CD4-positive, CD25-positive, alpha-beta regulatory T cell (primary cell): ENCODE data around the gene CACNG4. TPM values are rescaled to one million over a fixed set of nuclear protein-coding genes. Genes with fewer than 3 reads are reported as not detected.

Source experiments
- ATAC-seq, 2 donors: fragments of 150-1000 bp; cut with Tn5 transposase; one replicate each; pipeline ENCODE4 v1.10.0; 2021; ENCODE audit warnings: low read depth in 2 of 2, moderate number of reproducible peaks in 2 of 2, moderate library complexity in 1 of 2
- DNase-seq, 3 donors: peaks; one replicate each; pipeline versions ENCODE4 v3.0.0 to v3.0.0-alpha.2; 2012 to 2022; ENCODE audit warnings: mixed read lengths in 1 of 3
- H3K27ac ChIP-seq: one replicate; pipeline ENCODE4 v1.7.0; 2013; ENCODE audit warnings: mild to moderate bottlenecking, low read length; ENCODE audit not compliant: insufficient read depth, poor library complexity, severe bottlenecking
- H3K27me3 ChIP-seq: one replicate; pipeline ENCODE4 v1.7.0; 2013; ENCODE audit warnings: low read length; ENCODE audit not compliant: control insufficient read depth, insufficient read depth
- H3K36me3 ChIP-seq: one replicate; pipeline ENCODE4 v1.7.0; 2013; ENCODE audit warnings: mild to moderate bottlenecking, low read length, moderate library complexity; ENCODE audit not compliant: control insufficient read depth, insufficient read depth
- H3K4me1 ChIP-seq: 2 replicates; pipeline ENCODE4 v1.7.0; 2013; ENCODE audit warnings: mild to moderate bottlenecking, low read length; ENCODE audit not compliant: insufficient read depth, control insufficient read depth, poor library complexity, severe bottlenecking
- H3K4me3 ChIP-seq: one replicate; pipeline ENCODE4 v1.7.0; 2013; ENCODE audit warnings: low read depth, mild to moderate bottlenecking, low read length, moderate library complexity
- H3K9me3 ChIP-seq, 2 experiments: 1 replicate in 1 of 2; 2 replicates in 1 of 2; pipeline ENCODE4 v1.7.0; 2013; ENCODE audit warnings: low read length in 2 of 2, mild to moderate bottlenecking in 1 of 2, moderate library complexity in 1 of 2; ENCODE audit not compliant: control insufficient read depth in 2 of 2
- H3K27ac Mint-ChIP-seq, 3 donors: one replicate each; pipeline ENCODE4 v1.8.0; 2020 to 2022; ENCODE audit warnings: mild to moderate bottlenecking in 3 of 3, mixed read lengths in 3 of 3, moderate library complexity in 2 of 3
- H3K27me3 Mint-ChIP-seq: one replicate; pipeline ENCODE4 v1.8.0; 2022; ENCODE audit warnings: mild to moderate bottlenecking, mixed read lengths
- H3K36me3 Mint-ChIP-seq: one replicate; pipeline ENCODE4 v1.8.0; 2020; ENCODE audit warnings: mixed read lengths
- H3K4me1 Mint-ChIP-seq, 4 donors: one replicate each; pipeline ENCODE4 v1.8.0; 2020 to 2022; ENCODE audit warnings: mixed read lengths in 4 of 4, mild to moderate bottlenecking in 1 of 4
- H3K4me3 Mint-ChIP-seq, 4 donors: one replicate each; pipeline ENCODE4 v1.8.0; 2020 to 2022; ENCODE audit warnings: mild to moderate bottlenecking in 4 of 4, mixed read lengths in 4 of 4, moderate library complexity in 3 of 4
- H3K9me3 Mint-ChIP-seq, 7 donors: one replicate each; pipeline ENCODE4 v1.8.0; 2020 to 2022; ENCODE audit warnings: mixed read lengths in 7 of 7, mild to moderate bottlenecking in 3 of 7, moderate library complexity in 2 of 7
- polyA plus RNA-seq, 4 donors: library from polyadenylated mRNA; unstranded; fragments of 300-500 nt; fragmentation: Illumina TruSeq; gene quantifications; one replicate each; pipeline ENCODE4 v1.2.3, GENCODE V29; 2021
- total RNA-seq: library from RNA; stranded (reverse); gene quantifications from one replicate; pipeline ENCODE4 v1.2.3, GENCODE V29; 2022

CACNG4 gene
- total and polyA plus RNA-seq, 5 donors from 2014 or later, result not detected

- Mint-ChIP-seq H3K27me3 (peaks cover 25% of the 10 kb centered on the region), H3K27ac (no peak overlapping the region), H3K9me3 (peaks cover 0 to 2% (median 0%) of the 10 kb centered on the region in 7 donors), H3K4me1 (peaks cover 0 to 1% (median under 1%) of the 10 kb centered on the region in 4 donors), H3K4me3 (no peak overlapping the region), H3K36me3 (no peaks in the 10 kb centered on the region)
- peaks cover 1% of the 10 kb centered on the region for H3K27me3 ChIP-seq
- no peak for DNase-seq
- H3K9me3 ChIP-seq, result no peaks in the 10 kb centered on the region
- no peak overlapping the region for H3K27ac ChIP-seq
- H3K36me3 ChIP-seq, result no peaks in the 10 kb centered on the region
- no peaks in the 10 kb centered on the region for H3K4me1 ChIP-seq
- no peak overlapping the region for H3K4me3 ChIP-seq
- ATAC-seq, result no peak
These were observed 6.4 kb upstream of the CACNG4 start for GRCh38 chr17:66957951-66958579.

DNA sequence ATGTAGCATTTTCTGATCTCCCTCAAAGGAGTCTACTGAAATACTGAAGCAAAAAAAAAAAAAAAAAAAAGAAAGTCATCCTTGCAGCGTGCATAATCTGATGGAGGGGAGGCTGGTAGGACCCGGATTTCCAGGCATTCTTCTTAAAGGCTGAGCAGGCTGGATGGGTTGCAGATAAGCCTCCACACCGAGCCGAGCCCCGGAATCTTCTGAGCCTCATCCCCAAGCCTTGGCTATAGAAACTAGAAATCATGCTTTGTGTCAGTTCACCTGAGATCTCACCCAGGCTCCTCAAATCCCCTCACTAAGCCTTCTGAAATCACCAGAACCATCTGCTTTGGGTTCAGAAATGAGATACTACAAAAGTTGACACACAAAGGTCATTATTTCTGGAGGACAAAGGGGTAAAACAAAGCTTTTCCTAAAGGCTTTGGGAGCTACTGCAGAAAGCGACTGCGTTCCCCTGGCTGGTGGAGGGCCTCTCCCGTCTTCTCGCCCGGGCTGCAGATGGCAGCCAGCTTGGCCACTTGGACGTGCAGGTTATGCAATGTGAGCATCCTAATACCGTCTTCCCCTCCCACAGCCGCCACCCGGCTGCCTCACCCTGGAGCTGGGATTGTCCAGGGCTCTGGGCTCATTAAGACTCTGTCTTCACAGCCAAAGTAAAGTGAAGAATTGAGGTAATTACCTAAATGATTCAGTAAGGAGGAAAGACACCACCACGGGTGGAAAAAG is 4.7 kb upstream of the CACNG4 start:
- peaks cover 8% of the 10 kb centered on the region for H3K27me3 ChIP-seq
- H3K9me3 ChIP-seq, result no peaks in the 10 kb centered on the region
- Mint-ChIP-seq H3K27ac (no peak overlapping the region), H3K27me3 (peaks cover 37% of the 10 kb centered on the region), H3K36me3 (no peaks in the 10 kb centered on the region), H3K4me3 (no peak overlapping the region), H3K9me3 (peaks cover 0 to 3% (median 0%) of the 10 kb centered on the region in 7 donors), H3K4me1 (peaks cover 0 to 9% (median 3%) of the 10 kb centered on the region in 4 donors)
- no peak overlapping the region for H3K4me3 ChIP-seq
- H3K4me1 ChIP-seq, result no peaks in the 10 kb centered on the region
- no peaks in the 10 kb centered on the region for H3K36me3 ChIP-seq
- DNase-seq (no peak), ATAC-seq (no peak)
- H3K27ac ChIP-seq, result no peak overlapping the region

- Mint-ChIP-seq H3K36me3 (no peaks in the 10 kb centered on the region), H3K9me3 (peaks cover 0 to 3% (median 0%) of the 10 kb centered on the region in 7 donors), H3K4me3 (no peak overlapping the region), H3K27ac (no peak overlapping the region), H3K4me1 (peaks cover 0 to 9% (median 3%) of the 10 kb centered on the region in 4 donors), H3K27me3 (peaks cover 37% of the 10 kb centered on the region)
- Histone ChIP-seq H3K4me1 (peaks cover 2% of the 10 kb centered on the region), H3K4me3 (no peak overlapping the region), H3K36me3 (no peaks in the 10 kb centered on the region), H3K9me3 (no peaks in the 10 kb centered on the region), H3K27me3 (peaks cover 8% of the 10 kb centered on the region), H3K27ac (no peak overlapping the region)
- no peak for DNase-seq
- no peak for ATAC-seq
These were observed 3.9 kb upstream of the CACNG4 start for GRCh38 chr17:66960613-66961012.

DNA sequence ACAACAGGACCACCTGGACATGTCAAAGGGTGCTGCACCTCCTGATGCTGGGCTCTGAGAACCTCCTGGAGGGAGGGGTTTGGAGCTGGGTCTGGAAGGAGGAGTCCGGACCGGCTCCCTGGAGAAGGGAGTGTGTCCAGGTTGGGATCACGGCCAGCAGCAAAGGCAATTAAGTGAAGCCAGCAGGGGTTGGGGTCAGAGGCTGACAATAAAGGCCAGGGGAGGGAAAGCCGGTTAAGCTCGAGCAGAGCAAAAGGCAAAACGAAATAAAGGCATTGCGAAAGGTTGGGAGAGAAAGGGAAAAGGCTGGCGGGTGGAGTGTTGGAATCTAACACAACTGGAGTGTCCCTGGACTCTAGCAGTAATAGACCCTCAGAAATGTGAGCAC is 992 bp upstream of the CACNG4 start:
- H3K4me3 ChIP-seq, result no peak overlapping the region
- ATAC-seq (no peak), DNase-seq (no peak)
- H3K4me3 Mint-ChIP-seq, result peak overlapping the region in 2 of 4 donors; percentile 56 to 75
- no peaks in the 10 kb centered on the region for H3K36me3 ChIP-seq
- H3K27me3 Mint-ChIP-seq, result peaks cover 54% of the 10 kb centered on the region
- no peak overlapping the region for H3K27ac Mint-ChIP-seq
- no peak overlapping the region for H3K27ac ChIP-seq
- peaks cover 0 to 3% (median 0%) of the 10 kb centered on the region in 7 donors for H3K9me3 Mint-ChIP-seq
- no peaks in the 10 kb centered on the region for H3K9me3 ChIP-seq
- H3K4me1 Mint-ChIP-seq, result peaks cover 0 to 16% (median 3%) of the 10 kb centered on the region in 4 donors
- peaks cover 26% of the 10 kb centered on the region for H3K27me3 ChIP-seq
- H3K36me3 Mint-ChIP-seq, result no peaks in the 10 kb centered on the region
- H3K4me1 ChIP-seq, result peaks cover 8% of the 10 kb centered on the region

GRCh38 chr17:66964930-66965800 is 658 bp downstream of the CACNG4 start:
- no peak overlapping the region for H3K27ac Mint-ChIP-seq
- peak overlapping the region in 2 of 4 donors; percentile 21 to 77 for H3K4me3 Mint-ChIP-seq
- peaks cover 65% of the 10 kb centered on the region for H3K27me3 Mint-ChIP-seq
- H3K4me3 ChIP-seq, result no peak overlapping the region
- no peaks in the 10 kb centered on the region for H3K36me3 Mint-ChIP-seq
- H3K9me3 Mint-ChIP-seq, result peaks cover 0 to 6% (median 0%) of the 10 kb centered on the region in 7 donors
- no peaks in the 10 kb centered on the region for H3K9me3 ChIP-seq
- ATAC-seq (no peak), DNase-seq (no peak)
- H3K27me3 ChIP-seq, result peaks cover 31% of the 10 kb centered on the region
- no peak overlapping the region for H3K27ac ChIP-seq
- H3K36me3 ChIP-seq, result no peaks in the 10 kb centered on the region
- peaks cover 8% of the 10 kb centered on the region for H3K4me1 ChIP-seq
- peaks cover 0 to 16% (median 3%) of the 10 kb centered on the region in 4 donors for H3K4me1 Mint-ChIP-seq

GRCh38 chr17:66965801-66966262 is 1.3 kb downstream of the CACNG4 start:
- Histone ChIP-seq H3K4me1 (peaks cover 8% of the 10 kb centered on the region), H3K36me3 (no peaks in the 10 kb centered on the region), H3K4me3 (no peak overlapping the region), H3K27ac (no peak overlapping the region), H3K9me3 (no peaks in the 10 kb centered on the region), H3K27me3 (peaks cover 31% of the 10 kb centered on the region)
- H3K27ac Mint-ChIP-seq, result no peak overlapping the region
- no peak for ATAC-seq
- DNase-seq, result no peak
- peak overlapping the region in 3 of 4 donors; percentile 15 to 77 (median 52) for H3K4me3 Mint-ChIP-seq
- peaks cover 61% of the 10 kb centered on the region for H3K27me3 Mint-ChIP-seq
- peaks cover 0 to 16% (median 3%) of the 10 kb centered on the region in 4 donors for H3K4me1 Mint-ChIP-seq
- H3K36me3 Mint-ChIP-seq, result no peaks in the 10 kb centered on the region
- H3K9me3 Mint-ChIP-seq, result peaks cover 0 to 6% (median 0%) of the 10 kb centered on the region in 7 donors

DNA sequence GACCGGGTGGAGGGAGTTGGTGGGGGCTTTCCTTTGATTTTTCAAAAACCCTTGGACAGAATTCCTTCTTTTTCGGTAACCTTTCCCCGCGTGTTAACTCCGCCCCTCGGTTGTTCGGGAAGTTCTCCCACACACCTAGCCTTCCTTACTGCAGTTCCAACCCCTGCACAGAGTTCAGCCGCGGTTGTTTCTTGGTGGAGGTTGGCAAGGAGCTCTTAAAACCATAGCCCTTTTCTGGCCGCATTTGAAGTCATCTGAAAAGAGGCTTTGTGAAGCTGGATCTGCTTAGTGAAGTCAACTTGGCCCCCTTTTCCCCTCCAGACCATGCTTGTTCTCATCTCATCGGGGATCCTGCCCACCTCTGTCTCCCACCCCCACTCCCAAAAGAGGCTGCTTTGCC is 1.8 kb downstream of the CACNG4 start:
- no peaks in the 10 kb centered on the region for H3K9me3 ChIP-seq
- Mint-ChIP-seq H3K9me3 (peaks cover 0 to 6% (median 0%) of the 10 kb centered on the region in 7 donors), H3K27ac (no peak overlapping the region), H3K36me3 (no peaks in the 10 kb centered on the region), H3K4me3 (peak overlapping the region in 3 of 4 donors; percentile 75 to 86 (median 80)), H3K4me1 (peaks cover 0 to 16% (median 3%) of the 10 kb centered on the region in 4 donors), H3K27me3 (peaks cover 60% of the 10 kb centered on the region)
- DNase-seq (no peak), ATAC-seq (no peak)
- peaks cover 8% of the 10 kb centered on the region for H3K4me1 ChIP-seq
- H3K36me3 ChIP-seq, result no peaks in the 10 kb centered on the region
- H3K27ac ChIP-seq, result no peak overlapping the region
- no peak overlapping the region for H3K4me3 ChIP-seq
- H3K27me3 ChIP-seq, result peaks cover 31% of the 10 kb centered on the region
